ENCODE data around the gene PDCL2. TPM values are rescaled to one million over a fixed set of nuclear protein-coding genes. Genes with fewer than 3 reads are reported as not detected.

The PDCL2 gene
- polyA plus RNA-seq, 1 donor from 2014 or later, result not detected

DNA sequence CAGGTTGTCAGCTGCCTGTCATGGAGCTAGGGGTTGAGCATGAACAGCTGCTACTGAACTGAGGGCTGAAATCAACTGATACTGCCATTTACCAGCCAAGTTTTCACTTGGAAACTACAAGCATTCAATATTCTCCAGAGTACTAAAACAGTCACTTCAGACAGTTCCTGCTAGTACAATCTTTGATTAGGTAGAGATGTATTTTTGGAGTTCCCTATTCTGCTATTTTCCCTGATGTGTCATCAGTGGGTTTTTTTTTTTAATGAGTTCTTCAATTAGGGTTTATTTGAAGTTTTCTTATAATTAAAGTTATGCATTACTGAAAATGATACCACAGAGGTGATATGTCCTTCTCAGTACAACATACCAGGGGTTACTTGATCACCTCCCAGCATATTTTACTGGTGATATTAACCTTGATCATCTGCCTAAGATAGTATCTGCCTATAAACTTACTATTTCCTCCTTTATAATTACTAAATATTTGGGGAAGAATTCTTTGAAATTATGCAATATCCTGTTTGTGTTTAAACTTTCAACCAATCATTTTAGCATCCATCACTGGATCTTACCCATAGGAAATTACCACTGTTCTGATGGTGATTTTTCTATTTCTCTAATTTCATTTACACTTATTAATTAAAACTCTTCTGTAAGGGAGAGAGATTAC is 13.6 kb downstream of the PDCL2 start:
- no peaks in the 10 kb centered on the region for H3K9me2 ChIP-seq (ENCODE audit: insufficient read depth, low read length)
- no peak overlapping the region for H3K27ac ChIP-seq (ENCODE audit: low read length)
- H3K9ac ChIP-seq (ENCODE audit: low read length), result no peak overlapping the region
- no peak overlapping the region for H2AFZ ChIP-seq (ENCODE audit: low read depth, low read length)
- no peaks in the 10 kb centered on the region for H3F3A ChIP-seq (ENCODE audit: insufficient read depth, low read length, poor library complexity, severe bottlenecking)
- H3K9me3 ChIP-seq (ENCODE audit: low read length), result peaks cover under 1% of the 10 kb centered on the region
- H3K79me2 ChIP-seq (replicated peaks; ENCODE audit: insufficient read depth, low read length), result no peaks in the 10 kb centered on the region
- H3K4me3 ChIP-seq (ENCODE audit: low read length), result no peak overlapping the region
- H4K20me1 ChIP-seq (ENCODE audit: insufficient read depth), result no peaks in the 10 kb centered on the region
- H3K27me3 ChIP-seq (ENCODE audit: insufficient read depth, low read depth, low read length), result no peaks in the 10 kb centered on the region
- TF ChIP-seq TAF1 (IDR thresholded peaks at IDR 0.05; ENCODE audit: low read depth) (no peak), SMC3 (conservative IDR thresholded peaks at IDR 0.05; ENCODE audit: poor library complexity) (no peak), EZH2 (IDR thresholded peaks at IDR 0.05; ENCODE audit: borderline replicate concordance, insufficient read depth, low read length, poor library complexity, severe bottlenecking) (no peak), POLR2AphosphoS5 (IDR thresholded peaks at IDR 0.05) (no peak), EP300 (conservative IDR thresholded peaks at IDR 0.05; ENCODE audit: poor library complexity, severe bottlenecking) (no peak)
- H3K36me3 ChIP-seq (ENCODE audit: insufficient read depth, low read length), result no peaks in the 10 kb centered on the region
- no peak overlapping the region for H3K4me2 ChIP-seq (ENCODE audit: low read length)

DNA sequence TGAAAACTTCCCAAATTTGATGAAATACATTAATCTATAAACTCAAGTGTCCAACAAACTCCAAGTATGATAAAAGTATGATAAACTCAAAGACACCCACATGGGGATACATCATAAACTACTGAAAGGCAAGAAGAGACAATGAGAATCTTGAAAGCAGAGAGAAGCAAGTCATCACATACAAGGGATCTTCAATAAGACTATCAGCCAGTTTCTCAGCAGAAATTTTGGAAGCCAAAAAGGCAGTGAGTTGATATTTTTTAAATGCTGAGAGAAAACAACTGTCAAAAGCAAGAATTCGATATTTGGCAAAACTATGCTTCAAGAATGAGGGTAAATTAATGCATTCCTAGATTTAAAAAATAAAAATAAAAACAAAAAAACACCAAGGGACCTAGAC is 16.5 kb downstream of the PDCL2 start:
- TF ChIP-seq SMC3 (conservative IDR thresholded peaks at IDR 0.05; ENCODE audit: poor library complexity) (no peak), MXI1 (conservative IDR thresholded peaks at IDR 0.05; ENCODE audit: poor library complexity, severe bottlenecking) (no peak), RAD21 (conservative IDR thresholded peaks at IDR 0.05) (no peak), TAF1 (IDR thresholded peaks at IDR 0.05; ENCODE audit: low read depth) (no peak), EP300 (conservative IDR thresholded peaks at IDR 0.05; ENCODE audit: poor library complexity, severe bottlenecking) (no peak), REST (IDR thresholded peaks at IDR 0.05; ENCODE audit: borderline replicate concordance) (no peak), EZH2 (IDR thresholded peaks at IDR 0.05; ENCODE audit: borderline replicate concordance, insufficient read depth, low read length, poor library complexity, severe bottlenecking) (no peak)
- TF ChIP-seq, protein P1, sequence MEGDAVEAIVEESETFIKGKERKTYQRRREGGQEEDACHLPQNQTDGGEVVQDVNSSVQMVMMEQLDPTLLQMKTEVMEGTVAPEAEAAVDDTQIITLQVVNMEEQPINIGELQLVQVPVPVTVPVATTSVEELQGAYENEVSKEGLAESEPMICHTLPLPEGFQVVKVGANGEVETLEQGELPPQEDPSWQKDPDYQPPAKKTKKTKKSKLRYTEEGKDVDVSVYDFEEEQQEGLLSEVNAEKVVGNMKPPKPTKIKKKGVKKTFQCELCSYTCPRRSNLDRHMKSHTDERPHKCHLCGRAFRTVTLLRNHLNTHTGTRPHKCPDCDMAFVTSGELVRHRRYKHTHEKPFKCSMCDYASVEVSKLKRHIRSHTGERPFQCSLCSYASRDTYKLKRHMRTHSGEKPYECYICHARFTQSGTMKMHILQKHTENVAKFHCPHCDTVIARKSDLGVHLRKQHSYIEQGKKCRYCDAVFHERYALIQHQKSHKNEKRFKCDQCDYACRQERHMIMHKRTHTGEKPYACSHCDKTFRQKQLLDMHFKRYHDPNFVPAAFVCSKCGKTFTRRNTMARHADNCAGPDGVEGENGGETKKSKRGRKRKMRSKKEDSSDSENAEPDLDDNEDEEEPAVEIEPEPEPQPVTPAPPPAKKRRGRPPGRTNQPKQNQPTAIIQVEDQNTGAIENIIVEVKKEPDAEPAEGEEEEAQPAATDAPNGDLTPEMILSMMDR (IDR thresholded peaks at IDR 0.05; ENCODE audit: poor library complexity, severe bottlenecking), result no peak

More for the DNA sequence above, 16.5 kb downstream of the PDCL2 start:
- Histone ChIP-seq H4K20me1 (ENCODE audit: insufficient read depth) (no peaks in the 10 kb centered on the region), H3K27me3 (ENCODE audit: insufficient read depth, low read depth, low read length) (no peaks in the 10 kb centered on the region), H3K4me3 (ENCODE audit: low read length) (no peak overlapping the region), H3K79me2 (replicated peaks; ENCODE audit: insufficient read depth, low read length) (no peaks in the 10 kb centered on the region), H3K9ac (ENCODE audit: low read length) (no peak overlapping the region), H3K36me3 (ENCODE audit: insufficient read depth, low read length) (no peaks in the 10 kb centered on the region), H3K27ac (ENCODE audit: low read length) (no peak overlapping the region), H3K4me2 (ENCODE audit: low read length) (no peak overlapping the region), H3K9me3 (ENCODE audit: low read length) (no peaks in the 10 kb centered on the region), H3F3A (ENCODE audit: insufficient read depth, low read length, poor library complexity, severe bottlenecking) (no peaks in the 10 kb centered on the region), H2AFZ (ENCODE audit: low read depth, low read length) (no peak overlapping the region), H3K9me2 (ENCODE audit: insufficient read depth, low read length) (no peaks in the 10 kb centered on the region)

Measured in neural cell (in vitro differentiated cells).